Karpas-422 (cell line): ENCODE data around the gene SYMPK. TPM values are rescaled to one million over a fixed set of nuclear protein-coding genes. Genes with fewer than 3 reads are reported as not detected.

Experiments
- DNase-seq: peaks from one replicate; pipeline ENCODE4 v3.0.0-alpha.2; 2015
- H2AFZ ChIP-seq: fragments of 200-600 bp; sonication (generic); 2 replicates; pipeline ENCODE4 v1.6.1; 2014; ENCODE audit warnings: antibody characterized with exemption, low read length, mixed read lengths
- H3K27ac ChIP-seq: fragments of 200-600 bp; sonication (generic); 2 replicates; pipeline ENCODE4 v1.5.1; 2014; ENCODE audit warnings: mild to moderate bottlenecking, low read length, moderate library complexity
- H3K27me3 ChIP-seq: fragments of 200-600 bp; sonication (generic); 2 replicates; pipeline ENCODE4 v1.6.1; 2014; ENCODE audit warnings: low read length, mixed read lengths
- H3K36me3 ChIP-seq: fragments of 200-600 bp; sonication (generic); 2 replicates; pipeline ENCODE4 v1.6.1; 2014; ENCODE audit warnings: low read length, mixed read lengths; ENCODE audit not compliant: insufficient read depth
- H3K4me1 ChIP-seq: fragments of 200-600 bp; sonication (generic); 2 replicates; pipeline ENCODE4 v1.6.1; 2014; ENCODE audit warnings: mild to moderate bottlenecking, low read length, mixed read lengths
- H3K4me2 ChIP-seq: fragments of 200-600 bp; sonication (generic); 2 replicates; pipeline ENCODE4 v1.6.1; 2014; ENCODE audit warnings: low read length, low read depth, mild to moderate bottlenecking; ENCODE audit not compliant: poor library complexity, severe bottlenecking
- H3K4me3 ChIP-seq: fragments of 200-600 bp; sonication (generic); 2 replicates; pipeline ENCODE4 v1.5.1; 2014; ENCODE audit warnings: mild to moderate bottlenecking, antibody characterized with exemption, low read length, mixed read lengths
- H3K79me2 ChIP-seq: fragments of 200-600 bp; sonication (generic); 2 replicates; pipeline ENCODE4 v1.6.1; 2014; ENCODE audit warnings: mild to moderate bottlenecking, low read length, mixed read lengths
- H3K9ac ChIP-seq: fragments of 200-600 bp; sonication (generic); 2 replicates; pipeline ENCODE4 v1.6.0; 2014; ENCODE audit warnings: low read length
- H3K9me2 ChIP-seq: fragments of 200-600 bp; sonication (generic), shearing (Covaris generic); replicated peaks from 2 replicates; pipeline ENCODE4 v1.6.0; 2014; ENCODE audit warnings: mild to moderate bottlenecking, low read length, moderate library complexity; ENCODE audit not compliant: insufficient read depth
- H3K9me3 ChIP-seq: fragments of 300-700, 200-600 bp; sonication (generic); 2 replicates; pipeline ENCODE4 v1.6.1; 2014; ENCODE audit warnings: low read length, mixed read lengths
- H4K20me1 ChIP-seq: fragments of 200-600 bp; sonication (generic); 2 replicates; pipeline ENCODE4 v1.6.1; 2014; ENCODE audit warnings: mild to moderate bottlenecking, antibody characterized with exemption, low read length, low read depth; ENCODE audit not compliant: insufficient read depth
- total RNA-seq: library from RNA; depleted of rRNA; stranded (reverse); fragments of >200 nt; shearing (Covaris generic); gene quantifications from 2 replicates; pipeline ENCODE4 v1.2.3, GENCODE V29; 2014; ENCODE audit warnings: low replicate concordance

SYMPK gene
- total RNA-seq, 1 experiment from 2014 or later, result 28.3 TPM

GRCh38 chr19:45865269-45865948 lies 2.5 kb upstream of the SYMPK start:
- Histone ChIP-seq H3K36me3 (no peaks in the 10 kb centered on the region), H3K4me2 (no peak overlapping the region), H4K20me1 (no peaks in the 10 kb centered on the region), H3K9me3 (no peaks in the 10 kb centered on the region), H3K27ac (no peak overlapping the region), H3K4me3 (no peak overlapping the region), H3K9me2 (no peaks in the 10 kb centered on the region), H3K79me2 (peaks cover 22% of the 10 kb centered on the region), H3K27me3 (peaks cover 3% of the 10 kb centered on the region; the same call in 1 of the 2 replicates), H3K9ac (no peak overlapping the region), H2AFZ (no peak overlapping the region), H3K4me1 (peaks cover 27% of the 10 kb centered on the region)
- no peak for DNase-seq

GRCh38 chr19:45864629-45865082 lies 1.7 kb upstream of the SYMPK start:
- H3K4me2 ChIP-seq, result peak overlapping the region; percentile 65

GRCh38 chr19:45863840-45864628 lies 1.1 kb upstream of the SYMPK start, which contains the start of gene FOXA3:
TSS of gene FOXA3 (plus strand) at chr19:45864326. CDS start at chr19:45864457, 131 bp downstream.
- Histone ChIP-seq H3K27ac (no peak within 1 kb of the TSS), H3K36me3 (peaks cover 5% of the 10 kb centered on the region; the same call in 1 of the 2 replicates), H3K9me2 (no peaks in the 10 kb centered on the region), H2AFZ (peak within 1 kb of the TSS; percentile 75), H3K9me3 (no peaks in the 10 kb centered on the region), H3K4me2 (peak within 1 kb of the TSS; percentile 65), H3K4me1 (peaks cover 27% of the 10 kb centered on the region), H3K79me2 (peaks cover 36% of the 10 kb centered on the region), H3K4me3 (peak within 1 kb of the TSS; percentile 56), H3K27me3 (peaks cover 3% of the 10 kb centered on the region; the same call in 1 of the 2 replicates), H3K9ac (peak within 1 kb of the TSS; percentile 56), H4K20me1 (no peaks in the 10 kb centered on the region)
- DNase-seq, result peak; percentile 77

More at GRCh38 chr19:45864629-45865082, 1.7 kb upstream of the SYMPK start:
- Histone ChIP-seq H3K36me3 (peaks cover under 1% of the 10 kb centered on the region; the same call in 1 of the 2 replicates), H3K4me3 (peak overlapping the region; percentile 56; the same call in 1 of the 2 replicates), H3K27me3 (peaks cover 3% of the 10 kb centered on the region; the same call in 1 of the 2 replicates), H3K4me1 (peaks cover 27% of the 10 kb centered on the region), H4K20me1 (no peaks in the 10 kb centered on the region), H3K9me2 (no peaks in the 10 kb centered on the region), H3K27ac (no peak overlapping the region), H3K9ac (no peak overlapping the region), H3K9me3 (no peaks in the 10 kb centered on the region), H2AFZ (no peak overlapping the region), H3K79me2 (peaks cover 29% of the 10 kb centered on the region)
- DNase-seq, result no peak

GRCh38 chr19:45863335-45863839 lies 440 bp upstream of the SYMPK start:
- H3K27ac ChIP-seq, result no peak overlapping the region
- H3K4me2 ChIP-seq, result peak overlapping the region; percentile 65
- H3K4me3 ChIP-seq, result peak overlapping the region; percentile 56
- peaks cover 5% of the 10 kb centered on the region; the same call in 1 of the 2 replicates for H3K36me3 ChIP-seq
- no peaks in the 10 kb centered on the region for H4K20me1 ChIP-seq
- H3K9me2 ChIP-seq, result no peaks in the 10 kb centered on the region
- peak overlapping the region; percentile 75 for H2AFZ ChIP-seq
- peaks cover 3% of the 10 kb centered on the region; the same call in 1 of the 2 replicates for H3K27me3 ChIP-seq
- DNase-seq, result no peak
- peak overlapping the region; percentile 56 for H3K9ac ChIP-seq
- no peaks in the 10 kb centered on the region for H3K9me3 ChIP-seq
- H3K4me1 ChIP-seq, result peaks cover 27% of the 10 kb centered on the region
- peaks cover 40% of the 10 kb centered on the region for H3K79me2 ChIP-seq

- Histone ChIP-seq H3K27me3 (peaks cover 3% of the 10 kb centered on the region; the same call in 1 of the 2 replicates), H3K9me2 (no peaks in the 10 kb centered on the region), H3K9ac (peak overlapping the region; percentile 87), H3K79me2 (peaks cover 46% of the 10 kb centered on the region), H3K4me2 (peak overlapping the region; percentile 90), H3K9me3 (no peaks in the 10 kb centered on the region), H2AFZ (peak overlapping the region; percentile 25; the same call in 1 of the 2 replicates), H4K20me1 (no peaks in the 10 kb centered on the region), H3K36me3 (peaks cover 5% of the 10 kb centered on the region; the same call in 1 of the 2 replicates), H3K4me3 (peak overlapping the region; percentile 83), H3K4me1 (peaks cover 27% of the 10 kb centered on the region), H3K27ac (peak overlapping the region; percentile 71)
- DNase-seq, result no peak
Observed at GRCh38 chr19:45862271-45862563, 730 bp downstream of the SYMPK start.

GRCh38 chr19:45860359-45861259 lies 2.3 kb downstream of the SYMPK start:
- H3K36me3 ChIP-seq, result peaks cover 5% of the 10 kb centered on the region; the same call in 1 of the 2 replicates
- peak overlapping the region; percentile 21; the same call in 1 of the 2 replicates for H3K9ac ChIP-seq
- peaks cover 53% of the 10 kb centered on the region for H3K79me2 ChIP-seq
- H3K27ac ChIP-seq, result peak overlapping the region; percentile 40; the same call in 1 of the 2 replicates
- H3K9me2 ChIP-seq, result no peaks in the 10 kb centered on the region
- peaks cover 3% of the 10 kb centered on the region; the same call in 1 of the 2 replicates for H3K27me3 ChIP-seq
- no peaks in the 10 kb centered on the region for H3K9me3 ChIP-seq
- H2AFZ ChIP-seq, result no peak overlapping the region
- peaks cover 27% of the 10 kb centered on the region for H3K4me1 ChIP-seq
- H4K20me1 ChIP-seq, result no peaks in the 10 kb centered on the region
- H3K4me2 ChIP-seq, result peak overlapping the region; percentile 90
- DNase-seq, result no peak
- H3K4me3 ChIP-seq, result peak overlapping the region; percentile 83; the same call in 1 of the 2 replicates

- H3K27ac ChIP-seq, result no peak overlapping the region
- H3K9me2 ChIP-seq, result no peaks in the 10 kb centered on the region
- no peak overlapping the region for H3K4me2 ChIP-seq
- H2AFZ ChIP-seq, result no peak overlapping the region
- H3K27me3 ChIP-seq, result no peaks in the 10 kb centered on the region
- H3K79me2 ChIP-seq, result peaks cover 24% of the 10 kb centered on the region
- no peak for DNase-seq
- H3K9me3 ChIP-seq, result no peaks in the 10 kb centered on the region
- H3K9ac ChIP-seq, result no peak overlapping the region
- no peaks in the 10 kb centered on the region for H3K4me1 ChIP-seq
- H4K20me1 ChIP-seq, result no peaks in the 10 kb centered on the region
- no peak overlapping the region for H3K4me3 ChIP-seq
- peaks cover 23% of the 10 kb centered on the region for H3K36me3 ChIP-seq
Observed at GRCh38 chr19:45854167-45854778, 8.7 kb downstream of the SYMPK start.
